ENCODE measurements around the gene MDN1. TPM values are rescaled to one million over a fixed set of nuclear protein-coding genes. Genes with fewer than 3 reads are reported as not detected.

The MDN1 gene
- total and polyA plus RNA-seq, 2 donors (not counting 1 experiment from before 2014, with no cell fraction given) = 16.5 to 59.5 TPM

DNA sequence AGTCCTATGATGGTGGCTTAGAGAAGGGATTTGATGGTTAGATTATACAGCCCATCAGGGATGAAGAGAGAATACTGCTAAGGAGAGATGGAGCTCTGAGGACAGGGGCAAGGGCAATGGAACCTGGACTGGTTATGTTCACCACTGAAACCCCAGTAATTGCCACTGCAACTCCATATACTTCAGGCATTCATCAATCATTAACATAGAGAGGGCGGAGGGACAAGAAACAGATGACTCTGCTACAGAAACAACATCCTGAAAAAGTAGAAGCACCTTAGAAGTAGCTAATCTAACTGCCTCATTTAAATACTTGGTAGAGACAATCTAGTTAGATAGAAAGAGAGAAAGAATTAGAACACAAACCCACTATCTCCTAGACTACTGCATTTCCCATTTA, 89.8 kb downstream of the MDN1 start:
- Mint-ChIP-seq H3K27me3 (no peaks in the 10 kb centered on the region), H3K27ac (no peak overlapping the region), H3K4me1 (no peaks in the 10 kb centered on the region), H3K4me3 (no peak overlapping the region), H3K9me3 (ENCODE audit: insufficient read depth) (no peaks in the 10 kb centered on the region)
- Histone ChIP-seq H3K4me3 (ENCODE audit: control extremely low read depth in 1 of 5, extremely low read depth in 1 of 5, insufficient read depth in 1 of 5, low read depth in 2 of 5, low read length in 4 of 5) (no peak overlapping the region), H3K4me1 (ENCODE audit: control insufficient read depth in 2 of 2, insufficient read depth in 2 of 2, low read length in 2 of 2) (no peaks in the 10 kb centered on the region), H3K79me2 (ENCODE audit: control insufficient read depth, insufficient read depth, low read length) (no peaks in the 10 kb centered on the region), H4K20me1 (ENCODE audit: control insufficient read depth, insufficient read depth, low read length, poor library complexity, severe bottlenecking) (no peaks in the 10 kb centered on the region), H3K9me3 (ENCODE audit: control extremely low read depth in 1 of 3, control insufficient read depth in 2 of 3, insufficient read depth in 1 of 3, low read length in 2 of 3) (no peaks in the 10 kb centered on the region), H3K36me3 (replicated peaks in 1 of 2; ENCODE audit: control extremely low read depth in 1 of 2, control insufficient read depth in 1 of 2, extremely low read depth in 1 of 2, insufficient read depth in 2 of 2, low read length in 1 of 2) (peaks cover 19 to 61% of the 10 kb centered on the region in 2 experiments), H2AFZ (ENCODE audit: insufficient read depth, low read depth, low read length, poor library complexity, severe bottlenecking) (no peak overlapping the region), H3K27ac (ENCODE audit: low read length in 2 of 2) (no peak overlapping the region), H3K27me3 (replicated peaks in 1 of 4; ENCODE audit: control extremely low read depth in 1 of 4, control insufficient read depth in 3 of 4, insufficient read depth in 4 of 4, low read length in 3 of 4) (no peaks in the 10 kb centered on the region), H3K9ac (ENCODE audit: low read length) (no peak overlapping the region), H3K4me2 (replicated peaks; ENCODE audit: low read depth, low read length, poor library complexity, severe bottlenecking) (no peak overlapping the region)
- intact Hi-C loops (cut with micrococcal nuclease) = no loop called here
- TF ChIP-seq CTCF (IDR thresholded peaks at IDR 0.05) (no peak), EZH2 (IDR thresholded peaks at IDR 0.05; ENCODE audit: borderline replicate concordance, insufficient read depth, low read depth, low read length, poor library complexity, severe bottlenecking) (no peak)
- DNase-seq (no peak), ATAC-seq (ENCODE audit: low read depth) (no peak)
- CTCF ChIA-PET = no interaction called here
- no CpG with 5 or more reads among the region's 1 CpG for WGBS (ENCODE audit: insufficient coverage)
- POLR2A ChIA-PET = no interaction called here

- TF ChIP-seq CTCF (IDR thresholded peaks at IDR 0.05) (no peak), EZH2 (IDR thresholded peaks at IDR 0.05; ENCODE audit: borderline replicate concordance, insufficient read depth, low read depth, low read length, poor library complexity, severe bottlenecking) (no peak)
- Histone ChIP-seq H3K4me2 (replicated peaks; ENCODE audit: low read depth, low read length, poor library complexity, severe bottlenecking) (no peak overlapping the region), H3K9ac (ENCODE audit: low read length) (no peak overlapping the region), H2AFZ (ENCODE audit: insufficient read depth, low read depth, low read length, poor library complexity, severe bottlenecking) (no peak overlapping the region), H4K20me1 (ENCODE audit: control insufficient read depth, insufficient read depth, low read length, poor library complexity, severe bottlenecking) (no peaks in the 10 kb centered on the region), H3K27ac (ENCODE audit: low read length in 2 of 2) (no peak overlapping the region), H3K36me3 (replicated peaks in 1 of 2; ENCODE audit: control extremely low read depth in 1 of 2, control insufficient read depth in 1 of 2, extremely low read depth in 1 of 2, insufficient read depth in 2 of 2, low read length in 1 of 2) (peaks cover 16 to 69% of the 10 kb centered on the region in 2 experiments), H3K27me3 (replicated peaks in 1 of 4; ENCODE audit: control extremely low read depth in 1 of 4, control insufficient read depth in 3 of 4, insufficient read depth in 4 of 4, low read length in 3 of 4) (no peaks in the 10 kb centered on the region), H3K4me3 (ENCODE audit: control extremely low read depth in 1 of 5, extremely low read depth in 1 of 5, insufficient read depth in 1 of 5, low read depth in 2 of 5, low read length in 4 of 5) (no peak overlapping the region), H3K4me1 (ENCODE audit: control insufficient read depth in 2 of 2, insufficient read depth in 2 of 2, low read length in 2 of 2) (no peaks in the 10 kb centered on the region), H3K9me3 (ENCODE audit: control extremely low read depth in 1 of 3, control insufficient read depth in 2 of 3, insufficient read depth in 1 of 3, low read length in 2 of 3) (no peaks in the 10 kb centered on the region), H3K79me2 (ENCODE audit: control insufficient read depth, insufficient read depth, low read length) (no peaks in the 10 kb centered on the region)
- Mint-ChIP-seq H3K4me3 (no peak overlapping the region), H3K27ac (no peak overlapping the region), H3K9me3 (ENCODE audit: insufficient read depth) (no peaks in the 10 kb centered on the region), H3K27me3 (no peaks in the 10 kb centered on the region), H3K4me1 (no peaks in the 10 kb centered on the region)
- no peak for DNase-seq
- no CpG with 5 or more reads among the region's 7 CpGs for whole genome bisulfite sequencing (ENCODE audit: insufficient coverage)
- ChIA-PET CTCF (no interaction called here), POLR2A (no interaction called here)
- no peak for ATAC-seq (ENCODE audit: low read depth)
- intact Hi-C loops (cut with micrococcal nuclease) = no loop called here
These were observed 92.1 kb downstream of the MDN1 start for GRCh38 chr6:89727501-89727900.
